ENCODE measurements around the gene CYP1A2.
"Not testable (repeated sequence)": the region's sequence is repeated elsewhere in the genome, so short reads cannot be mapped to it uniquely, and the experiment has no call there.

The CYP1A2 gene

DNA sequence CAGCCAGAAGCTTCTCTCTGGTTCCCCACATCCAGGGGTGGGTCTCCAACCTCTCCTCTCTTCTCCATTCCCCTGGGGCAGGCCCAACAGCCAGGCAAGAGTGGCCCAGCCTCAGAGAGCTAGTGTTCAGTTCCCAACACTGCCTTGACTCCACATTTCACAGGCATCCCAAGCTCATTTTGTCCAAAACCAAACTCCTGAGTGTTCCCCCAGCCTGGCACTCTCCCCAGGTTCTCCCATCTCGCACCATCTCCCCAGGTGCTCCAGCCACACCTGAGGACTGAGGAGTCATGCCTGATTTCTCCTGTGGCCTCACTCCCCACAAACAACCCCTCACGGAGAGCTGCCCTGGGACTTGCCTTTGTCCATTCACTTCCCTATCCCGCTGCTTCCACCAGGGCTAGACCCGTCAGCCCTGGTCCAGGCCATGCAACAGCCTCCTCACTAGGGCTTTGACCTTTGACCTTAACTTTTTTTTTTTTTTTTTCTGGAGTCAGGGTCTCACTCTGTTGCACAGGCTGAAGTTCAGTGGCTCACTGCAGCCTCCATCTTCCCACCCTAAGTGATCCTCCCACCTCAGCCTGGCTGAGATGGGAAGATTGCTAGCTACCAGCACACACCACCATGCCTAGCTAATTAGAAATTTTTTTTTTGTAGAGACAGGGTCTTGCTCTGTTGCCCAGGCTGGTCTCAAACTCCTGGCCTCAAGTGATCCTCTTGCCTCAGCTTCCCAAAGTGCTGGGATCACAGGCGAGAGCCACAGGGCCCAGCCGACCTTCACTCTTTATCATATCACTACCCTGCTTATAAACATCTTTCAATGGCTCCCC is 29.3 kb downstream of the CYP1A2 start:
- no peak for DNase-seq

GRCh38 chr15:74778599-74778970 is 29.9 kb downstream of the CYP1A2 start:
- DNase-seq, result no peak

GRCh38 chr15:74779162-74779648 is 30.6 kb downstream of the CYP1A2 start:
- DNase-seq, result no peak

DNA sequence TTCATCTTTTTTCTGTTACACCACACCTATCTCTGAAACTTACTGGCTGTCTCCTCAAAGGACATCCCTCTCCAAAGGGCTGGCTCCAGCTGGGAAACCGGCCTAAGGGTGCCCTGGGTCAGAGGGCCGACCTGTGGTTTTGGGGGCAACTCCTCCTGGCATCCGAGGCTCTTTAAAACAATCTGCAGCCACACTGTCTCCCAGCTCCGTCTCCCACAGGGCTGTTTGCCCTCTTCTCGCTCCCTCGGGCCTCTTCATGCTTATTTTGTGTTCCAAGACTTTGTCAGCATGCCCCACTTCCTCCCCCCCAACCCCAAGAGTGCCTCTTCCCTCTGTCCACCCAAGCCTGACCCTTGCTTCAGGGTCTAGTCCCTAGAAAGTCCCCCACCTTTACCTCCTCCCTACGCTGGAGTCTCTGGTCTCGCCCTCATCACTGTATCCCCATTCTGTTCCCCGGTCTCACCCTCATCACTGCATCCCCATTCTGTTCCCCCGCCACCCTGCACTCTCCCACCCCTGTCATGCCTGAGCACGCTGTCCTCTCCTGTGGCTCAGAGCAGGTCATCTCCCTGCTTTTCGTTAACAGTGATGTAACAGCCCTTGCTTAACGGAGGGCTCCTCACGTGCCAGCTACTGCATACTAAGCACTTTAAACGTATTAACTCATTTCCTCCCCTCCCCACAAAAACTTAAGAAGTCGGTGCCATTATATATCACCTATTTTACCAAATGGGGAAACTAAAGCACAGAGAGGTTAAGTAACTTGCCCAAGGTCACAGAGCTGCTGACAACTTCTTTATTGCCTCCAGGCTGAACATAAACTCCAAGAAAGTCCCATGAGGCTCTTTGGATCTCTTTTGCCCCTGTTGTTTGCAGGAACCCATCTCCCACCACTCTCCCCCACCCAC is 32.1 kb downstream of the CYP1A2 start:
- DNase-seq, result no peak

GRCh38 chr15:74781431-74782258 is 33.0 kb downstream of the CYP1A2 start, which contains the start of gene CSK:
TSS of gene CSK (plus strand) at chr15:74782080. CDS start at chr15:74798298, 16,218 bp downstream.
- DNase-seq, result peak; percentile 63

GRCh38 chr15:74782259-74783071 is 33.8 kb downstream of the CYP1A2 start:
- no peak for DNase-seq

GRCh38 chr15:74783072-74783807 is 34.6 kb downstream of the CYP1A2 start:
- DNase-seq, result no peak

DNA sequence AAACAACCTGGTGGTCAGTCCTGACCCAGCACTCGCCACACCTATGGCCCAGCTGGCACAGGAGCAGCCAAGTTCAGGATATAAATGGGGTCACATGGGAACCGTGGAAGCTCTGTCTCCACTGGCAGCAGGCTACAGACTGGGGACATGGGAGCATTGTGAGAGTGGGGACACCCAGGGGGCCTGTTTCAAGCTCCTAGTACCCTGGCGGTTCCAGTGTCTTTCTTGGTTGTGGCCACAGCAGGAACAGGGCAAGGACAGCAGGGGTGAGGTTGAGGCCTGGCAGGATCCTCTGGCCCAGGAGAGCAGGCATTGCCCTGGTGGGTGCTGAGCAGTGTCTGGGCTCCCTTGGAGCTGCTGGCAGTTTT is 35.1 kb downstream of the CYP1A2 start:
- no peak for DNase-seq

DNA sequence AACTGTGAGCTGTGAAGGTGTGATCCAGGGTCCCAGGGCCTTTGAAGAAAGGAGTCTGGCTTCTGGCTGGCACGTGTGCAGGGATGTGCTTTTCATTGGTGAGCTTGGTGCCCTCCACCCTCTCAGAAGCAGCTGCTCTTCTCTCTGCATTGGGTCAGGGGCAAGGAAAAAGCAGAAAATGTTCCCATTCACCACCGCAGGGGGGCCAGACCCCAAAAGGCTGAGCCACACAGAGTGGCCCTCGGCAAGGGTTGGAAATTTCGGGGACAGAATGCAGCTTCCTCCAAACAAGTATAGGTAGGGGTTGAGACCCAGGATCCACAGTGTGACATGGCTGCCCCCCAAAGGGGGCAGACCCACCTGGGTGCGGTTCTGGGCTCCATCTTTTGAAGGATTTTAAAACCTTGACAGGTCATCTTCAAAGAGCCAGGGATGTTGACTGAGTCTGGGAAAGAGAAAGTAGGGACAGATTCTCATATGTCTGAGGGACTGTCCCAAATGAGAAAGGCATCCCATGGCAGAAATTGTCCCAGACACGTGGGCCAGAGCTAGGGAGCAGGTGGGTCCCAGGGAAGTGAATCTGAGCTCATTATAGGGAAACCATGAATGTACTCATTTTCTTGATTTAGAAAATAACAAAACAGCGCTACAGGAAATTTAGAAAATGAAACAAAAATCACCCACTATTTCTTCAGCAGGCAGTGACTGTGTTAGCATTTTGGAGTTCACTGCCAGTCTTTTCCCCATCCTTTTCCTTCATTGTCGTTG is 36.0 kb downstream of the CYP1A2 start:
- no peak for DNase-seq

DNA sequence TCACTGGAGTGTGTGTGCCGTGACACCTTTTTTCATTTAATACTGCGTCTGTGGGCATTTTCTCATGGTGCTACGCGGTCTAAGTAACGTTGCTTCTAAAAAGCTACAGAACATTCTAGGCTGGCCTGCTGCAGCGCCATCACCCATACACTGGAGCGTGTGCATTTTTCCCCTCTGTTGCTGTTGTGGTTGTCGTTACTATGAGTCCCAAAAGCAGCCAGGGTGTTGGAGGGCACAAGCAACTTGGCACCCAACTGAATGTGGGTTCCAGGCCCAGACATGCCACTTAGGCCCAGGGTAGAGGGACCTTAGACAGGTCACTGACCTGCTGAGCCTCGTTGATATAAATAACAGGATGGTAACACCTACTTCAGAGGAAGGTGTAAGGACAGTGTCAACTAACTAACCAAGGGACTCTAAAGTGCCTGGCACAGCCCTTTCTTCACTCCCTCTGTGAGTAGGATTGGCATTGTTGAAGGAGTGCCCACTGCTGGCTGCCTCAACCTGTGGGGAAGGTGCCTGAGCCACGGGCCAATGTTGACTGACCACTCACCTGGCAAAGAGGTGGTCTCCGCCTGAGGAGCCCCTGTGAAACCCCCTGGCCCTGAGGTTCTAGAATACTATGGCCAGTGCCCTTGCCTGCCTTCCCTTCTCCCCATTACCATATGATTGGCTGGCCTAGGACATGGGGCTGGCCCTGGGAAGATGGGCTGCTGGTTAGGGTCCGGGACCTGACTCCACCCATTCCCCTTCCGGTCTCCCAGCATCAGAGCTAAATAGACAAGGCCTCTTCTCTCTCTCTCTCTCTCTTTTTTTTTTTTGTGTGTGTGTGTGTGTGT is 36.8 kb downstream of the CYP1A2 start:
- DNase-seq, result no peak

- DNase-seq, result not testable (repeated sequence)
These were observed 37.4 kb downstream of the CYP1A2 start for GRCh38 chr15:74786081-74786480.

DNA sequence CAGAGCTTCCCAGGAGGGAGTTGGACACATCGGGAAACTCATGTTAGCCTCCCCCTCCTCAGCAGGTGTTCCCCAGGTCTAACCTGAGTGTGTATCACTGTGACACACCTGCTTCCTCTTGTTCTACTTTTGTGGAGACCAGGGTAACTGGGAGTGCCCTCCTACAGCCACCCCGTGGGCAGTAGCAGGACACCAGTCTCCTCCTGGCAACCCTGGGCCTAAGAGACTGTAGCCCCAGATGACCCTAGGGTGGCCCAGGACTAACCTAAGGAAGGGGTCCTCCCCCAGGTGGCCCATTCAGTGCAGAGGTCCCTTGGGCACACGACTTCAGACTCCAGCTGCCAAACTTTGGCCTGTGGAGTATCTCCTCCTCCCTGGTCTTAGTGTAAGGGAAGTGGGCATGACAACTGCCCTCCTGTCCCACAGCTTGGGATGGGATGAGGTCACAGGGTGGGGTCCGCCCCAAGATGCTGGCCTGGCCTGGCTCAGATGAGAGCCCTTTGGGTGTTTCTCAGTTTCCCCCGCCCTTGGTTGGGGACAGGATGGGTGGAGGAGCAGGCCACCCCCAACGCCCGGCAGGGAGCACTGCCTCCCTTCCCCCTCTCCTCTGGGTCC is 38.0 kb downstream of the CYP1A2 start:
- no peak for DNase-seq

DNA sequence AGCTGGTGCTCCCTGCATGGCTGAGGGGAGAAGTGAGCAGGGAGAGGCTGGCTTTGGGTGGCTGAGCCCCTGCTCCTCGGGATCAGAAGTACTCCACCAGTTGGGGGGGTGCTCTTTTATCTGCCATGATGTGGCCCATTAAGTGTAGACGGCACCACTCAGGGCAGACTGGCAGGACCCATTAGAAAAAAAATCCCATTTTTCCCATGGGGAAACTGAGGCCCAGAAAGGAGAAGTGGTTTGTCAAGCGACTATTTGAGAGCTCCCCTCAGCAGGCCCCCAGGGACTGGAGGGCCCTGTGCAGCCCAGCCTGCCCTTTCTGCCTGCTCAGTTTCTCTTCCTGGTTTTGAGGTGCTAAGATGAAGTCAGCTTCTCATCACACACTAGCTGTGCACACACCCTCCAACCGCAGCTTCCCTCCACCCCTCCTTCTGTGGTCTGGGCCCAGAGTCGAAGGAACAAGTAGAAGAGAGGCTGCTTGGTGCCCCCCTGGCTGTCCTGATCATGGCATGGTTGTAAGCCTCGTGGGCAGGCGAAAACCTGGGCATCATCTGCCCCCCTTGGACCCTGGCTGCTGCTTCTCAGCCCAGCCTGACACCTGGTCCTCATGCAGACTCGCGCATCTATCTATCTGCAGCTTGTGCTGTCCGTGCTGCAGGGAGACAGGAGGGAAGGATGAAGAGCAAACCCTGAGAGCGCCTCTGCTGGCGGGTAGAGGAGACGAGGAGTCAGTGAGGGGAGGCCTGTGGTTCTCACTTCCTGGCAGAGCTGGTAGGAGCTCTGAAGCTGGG is 38.8 kb downstream of the CYP1A2 start:
- DNase-seq, result peak; percentile 75

DNA sequence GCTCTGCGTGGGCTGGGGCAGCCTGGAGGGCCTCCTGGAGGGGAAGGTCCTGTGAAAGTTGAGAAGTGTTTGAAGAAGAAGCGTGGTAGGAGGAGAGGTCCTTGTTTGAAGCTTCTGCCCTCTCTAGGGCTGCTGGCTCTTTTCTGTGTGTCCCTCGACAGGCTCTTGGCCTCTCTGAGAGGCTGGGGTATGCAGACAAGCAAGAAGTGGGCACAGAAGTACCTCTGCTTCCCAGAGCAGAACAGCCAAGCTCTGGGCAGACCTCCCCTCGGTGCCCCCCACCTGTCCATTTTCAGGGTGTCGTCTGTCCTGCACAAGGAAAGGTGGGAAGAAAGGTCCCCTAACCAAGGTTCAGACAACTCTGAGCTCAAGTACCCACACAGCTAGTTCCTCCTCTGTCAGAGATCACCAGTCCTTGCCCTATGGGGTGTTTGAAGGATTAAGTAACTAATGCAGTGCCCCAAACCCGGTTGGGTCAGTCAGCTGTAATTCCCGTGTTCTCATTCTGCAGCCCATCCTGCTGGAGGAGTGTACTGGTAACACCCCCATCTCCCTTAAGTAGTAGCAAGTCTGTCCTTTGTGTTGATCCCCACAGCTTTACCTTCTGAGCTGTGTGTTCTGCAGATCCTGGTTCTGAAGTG is 39.5 kb downstream of the CYP1A2 start:
- DNase-seq, result no peak

GRCh38 chr15:74788683-74789151 is 40.1 kb downstream of the CYP1A2 start:
- DNase-seq, result no peak

- DNase-seq, result no peak
These were observed 40.6 kb downstream of the CYP1A2 start for GRCh38 chr15:74789171-74789631.

DNA sequence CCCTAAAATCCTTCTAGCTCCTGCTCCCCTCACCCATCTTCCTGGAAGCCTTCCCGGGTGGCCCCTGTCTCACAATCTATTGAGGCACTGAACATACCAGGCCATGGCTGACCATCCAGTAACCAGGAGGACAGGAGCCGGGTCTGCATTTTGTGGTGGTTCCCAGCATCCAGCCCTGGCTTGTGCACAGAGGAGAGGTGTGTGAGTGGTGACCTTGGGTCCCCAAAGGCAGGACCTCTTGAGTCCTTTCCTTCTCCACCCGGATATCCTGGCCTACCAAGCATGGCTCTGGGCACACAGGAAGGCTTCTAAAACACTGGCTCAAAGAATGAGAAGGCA is 41.1 kb downstream of the CYP1A2 start:
- no peak for DNase-seq

All from activated T-cell treated with anti-CD3 and anti-CD28 coated beads for 4 hours (primary cell).